GDM1 (cell line): ENCODE data around the gene TGFBR3.

Experiments
- DNase-seq: peaks from one replicate; lab custom pipeline; 2025; lab: John Stamatoyannopoulos, UW

The TGFBR3 gene

DNA sequence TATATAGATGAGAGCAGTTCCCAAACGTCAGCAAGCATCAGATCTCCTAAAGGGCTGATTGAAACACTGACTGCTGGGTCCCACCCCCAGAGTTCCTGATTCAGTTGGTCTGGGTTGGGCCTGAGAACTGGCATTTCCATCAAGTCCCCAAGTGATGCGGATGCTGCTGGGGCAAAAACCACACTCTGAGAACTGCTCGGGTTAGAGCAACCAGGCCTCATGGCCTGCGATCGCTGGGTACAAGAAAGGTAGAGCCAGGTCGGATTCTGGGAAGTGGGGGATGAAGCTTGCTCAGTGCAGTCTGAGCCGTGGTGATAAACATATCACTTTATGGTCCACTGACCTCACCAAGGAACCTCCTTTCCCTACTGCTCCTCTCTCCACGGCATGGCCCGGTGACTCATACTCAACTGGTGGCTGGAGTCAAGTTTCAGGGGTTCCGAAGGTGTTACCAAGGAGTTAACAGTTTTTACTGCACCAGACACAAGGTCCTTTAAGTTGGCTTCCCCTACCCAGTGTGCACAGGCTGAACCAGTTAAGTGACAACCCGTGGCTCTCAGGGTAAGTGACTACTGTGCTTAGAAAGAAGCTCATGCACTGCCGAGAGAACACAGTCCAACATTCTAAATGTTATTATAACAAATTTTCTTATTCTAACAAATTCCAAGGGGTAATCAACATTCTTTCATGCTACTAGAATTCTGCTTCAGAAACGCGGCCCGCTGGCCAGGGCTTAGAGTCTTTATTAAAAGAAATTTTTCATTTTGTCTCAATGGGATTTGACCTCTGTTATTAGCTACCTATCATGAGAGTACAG is 153.5 kb downstream of the TGFBR3 start:
- DNase-seq, result no peak

DNA sequence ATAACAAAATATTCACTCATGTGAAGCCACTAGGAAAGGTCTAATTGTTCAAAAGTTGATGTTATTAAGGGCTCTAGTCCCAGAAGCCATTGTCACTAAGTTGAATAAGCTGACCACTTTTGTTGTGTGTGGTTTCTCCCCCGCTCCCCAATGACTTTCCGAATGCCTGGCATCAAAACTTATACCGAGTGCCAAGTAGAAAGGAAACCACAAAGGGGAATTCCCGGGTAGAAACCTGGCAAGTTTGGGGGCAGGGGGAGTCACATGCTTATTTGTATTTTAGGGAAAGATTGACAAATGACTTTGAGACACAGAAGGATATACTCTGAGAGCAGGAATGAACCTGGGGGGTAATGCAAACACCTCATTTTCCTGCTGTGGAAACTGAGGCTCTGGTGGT is 154.1 kb downstream of the TGFBR3 start:
- DNase-seq, result no peak

GRCh38 chr1:91730801-91731732 is 154.9 kb downstream of the TGFBR3 start:
- no peak for DNase-seq

- no peak for DNase-seq
Observed at GRCh38 chr1:91729621-91730358, 156.2 kb downstream of the TGFBR3 start.

DNA sequence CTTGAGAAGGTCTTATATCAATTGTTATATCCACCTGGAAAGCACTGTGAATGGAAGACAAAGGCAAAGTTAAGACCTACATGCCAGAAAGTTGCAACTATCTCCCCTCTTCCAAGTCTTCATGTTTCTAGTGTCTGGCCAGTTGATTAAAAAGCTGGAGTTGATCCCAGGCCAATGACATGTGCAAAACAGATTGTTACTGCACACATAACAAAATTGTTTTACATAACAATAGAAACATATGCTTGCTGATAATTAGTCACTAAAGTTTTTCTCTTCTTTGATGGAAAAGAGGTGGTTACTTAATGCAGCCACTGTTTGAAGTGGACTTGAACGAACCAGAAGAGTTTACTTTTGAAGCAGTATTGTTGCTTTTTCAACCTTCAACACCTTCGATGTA is 158.2 kb downstream of the TGFBR3 start:
- no peak for DNase-seq

GRCh38 chr1:91725989-91726721 is 159.8 kb downstream of the TGFBR3 start:
- no peak for DNase-seq

- no peak for DNase-seq
Observed at GRCh38 chr1:91725618-91725988, 160.3 kb downstream of the TGFBR3 start.

DNA sequence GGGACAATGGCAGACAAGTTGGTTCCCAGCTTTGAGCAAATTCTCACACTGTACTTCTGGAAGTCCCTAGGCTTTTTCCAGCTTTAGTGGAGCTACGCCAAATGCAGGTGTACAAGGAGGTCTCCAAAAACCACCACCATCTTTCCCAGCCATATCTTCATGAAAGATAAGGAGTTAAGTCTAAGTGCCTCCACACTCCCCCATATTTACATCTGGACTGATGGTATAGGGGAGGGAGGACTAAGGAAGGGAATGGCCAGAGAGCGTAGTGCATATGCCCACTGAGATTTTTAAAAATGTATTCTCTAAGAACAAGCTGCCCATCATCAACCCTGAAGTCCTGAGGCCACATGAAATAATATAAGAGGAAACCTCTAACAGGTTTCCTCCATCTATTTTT is 161.3 kb downstream of the TGFBR3 start:
- DNase-seq, result no peak

DNA sequence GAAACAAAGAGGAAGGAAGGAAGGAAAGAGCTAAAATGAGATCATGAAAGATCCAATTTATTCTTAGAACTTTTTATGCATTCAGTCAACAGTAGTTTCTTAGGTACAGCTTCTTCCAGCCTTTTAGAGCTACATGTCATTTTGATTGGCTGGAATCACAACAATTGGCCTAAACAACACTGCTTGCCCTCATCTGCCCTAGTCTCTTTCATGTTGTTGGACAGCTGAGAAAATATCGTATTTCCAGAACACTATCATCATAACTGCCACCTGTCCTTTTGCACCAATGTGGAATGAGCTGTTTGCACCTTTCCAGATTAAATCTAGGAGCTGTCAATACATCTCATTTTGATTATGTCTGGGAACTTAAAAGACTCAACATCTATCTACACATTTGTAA is 161.7 kb downstream of the TGFBR3 start:
- DNase-seq, result no peak

- DNase-seq, result no peak
Observed at GRCh38 chr1:91720044-91720443, 165.9 kb downstream of the TGFBR3 start.

- DNase-seq, result no peak
Observed at GRCh38 chr1:91718877-91719276, 167.1 kb downstream of the TGFBR3 start.

DNA sequence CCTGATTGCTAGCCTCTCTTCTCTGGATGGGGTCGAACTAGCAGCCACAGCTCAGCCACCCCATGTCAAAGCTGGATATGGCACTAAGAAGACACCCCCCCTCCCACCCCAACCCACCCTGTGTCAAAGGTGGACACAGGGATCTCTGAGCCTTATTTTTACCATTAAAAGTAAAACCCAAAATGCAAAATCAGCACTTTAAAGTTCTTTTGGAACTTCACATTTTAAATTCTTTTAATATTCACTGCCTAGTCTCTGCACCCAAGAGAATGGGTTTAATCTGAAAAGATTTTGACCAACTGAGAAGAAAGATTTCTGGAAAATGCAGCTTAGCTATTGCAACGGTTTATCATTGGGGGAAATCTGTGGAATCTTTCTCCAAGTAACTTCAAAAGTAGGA is 167.6 kb downstream of the TGFBR3 start:
- DNase-seq, result no peak

- no peak for DNase-seq
Observed at GRCh38 chr1:91717839-91718238, 168.1 kb downstream of the TGFBR3 start.

DNA sequence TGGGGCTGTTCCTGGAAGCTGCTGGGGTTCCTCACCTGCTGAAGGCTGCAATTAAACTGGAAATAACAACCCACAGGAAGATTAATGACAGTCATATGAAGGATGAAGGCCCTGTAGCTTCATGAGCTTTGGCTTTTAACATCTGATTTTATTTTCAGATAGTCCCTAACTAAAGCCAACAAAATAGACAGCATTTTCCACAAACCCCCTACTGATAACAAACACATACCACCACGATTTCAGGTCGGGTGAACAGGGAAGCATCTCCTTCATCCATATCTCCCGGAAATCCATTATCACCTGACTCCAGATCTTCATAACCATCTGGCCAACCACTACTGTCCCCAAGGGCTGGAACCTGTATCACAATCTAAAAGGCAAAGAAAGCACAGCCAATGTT is 169.6 kb downstream of the TGFBR3 start:
- no peak for DNase-seq

- no peak for DNase-seq
Observed at GRCh38 chr1:91715416-91716000, 170.4 kb downstream of the TGFBR3 start.

- no peak for DNase-seq
Observed at GRCh38 chr1:91714867-91715381, 171.0 kb downstream of the TGFBR3 start.

- DNase-seq, result no peak
Observed at GRCh38 chr1:91712981-91713841, 172.7 kb downstream of the TGFBR3 start.

- no peak for DNase-seq
Observed at GRCh38 chr1:91712393-91712792, 173.6 kb downstream of the TGFBR3 start.

- no peak for DNase-seq
Observed at GRCh38 chr1:91711504-91712247, 174.3 kb downstream of the TGFBR3 start.
